GM23338 (cell line): Measurements from ENCODE around the gene KLKB1. TPM values are rescaled to one million over a fixed set of nuclear protein-coding genes. Genes with fewer than 3 reads are reported as not detected.

Source experiments
- ATAC-seq: fragments of 200-7000 bp; cut with Tn5 transposase; 3 replicates; pipeline ENCODE4 v1.9.1; 2020
- DNase-seq: peaks from one replicate; pipeline ENCODE4 v3.0.0-alpha.2; 2015; ENCODE audit warnings: low spot score
- H2AFZ ChIP-seq: fragments of 200-600 bp; sonication (generic); 2 replicates; pipeline ENCODE4 v1.8.0; 2016; ENCODE audit warnings: antibody characterized with exemption, mild to moderate bottlenecking, moderate library complexity
- H3F3A ChIP-seq: fragments of 200-600 bp; sonication (generic); replicated peaks from 2 replicates; pipeline ENCODE4 v1.8.0; 2017; ENCODE audit warnings: antibody characterized with exemption, mixed run types, low read depth
- H3K27ac ChIP-seq: fragments of 200-600 bp; sonication (generic); 2 replicates; pipeline ENCODE4 v1.6.1; 2016; ENCODE audit warnings: low read depth
- H3K27me3 ChIP-seq: fragments of 200-600 bp; sonication (generic); 2 replicates; pipeline ENCODE4 v1.8.0; 2016; ENCODE audit warnings: mild to moderate bottlenecking, mixed run types, moderate library complexity; ENCODE audit not compliant: insufficient read depth
- H3K36me3 ChIP-seq: fragments of 200-600 bp; sonication (generic); 2 replicates; pipeline ENCODE4 v1.8.0; 2016; ENCODE audit warnings: mild to moderate bottlenecking; ENCODE audit not compliant: insufficient read depth
- H3K4me1 ChIP-seq: fragments of 200-600 bp; sonication (generic); 2 replicates; pipeline ENCODE4 v1.8.0; 2016; ENCODE audit warnings: mild to moderate bottlenecking, moderate library complexity; ENCODE audit not compliant: insufficient read depth
- H3K4me2 ChIP-seq: fragments of 200-600 bp; sonication (generic); 2 replicates; pipeline ENCODE4 v1.7.1; 2017; ENCODE audit warnings: mixed run types
- H3K4me3 ChIP-seq: fragments of 200-600 bp; sonication (generic); 2 replicates; pipeline ENCODE4 v1.6.1; 2016; ENCODE audit warnings: mixed run types
- H3K79me2 ChIP-seq: fragments of 200-600 bp; sonication (generic); replicated peaks from 2 replicates; pipeline ENCODE4 v1.8.0; 2017; ENCODE audit warnings: mild to moderate bottlenecking; ENCODE audit not compliant: insufficient read depth
- H3K9me2 ChIP-seq: fragments of 200-600 bp; sonication (generic); 2 replicates; pipeline ENCODE4 v1.8.0; 2017; ENCODE audit not compliant: insufficient read depth
- H4K20me1 ChIP-seq: fragments of 200-600 bp; sonication (generic); replicated peaks from 2 replicates; pipeline ENCODE4 v1.8.0; 2017; ENCODE audit warnings: mild to moderate bottlenecking; ENCODE audit not compliant: insufficient read depth
- H3K27ac Mint-ChIP-seq: 2 replicates; pipeline ENCODE4 v1.8.0; 2020; ENCODE audit warnings: inconsistent platforms, mild to moderate bottlenecking, moderate library complexity, mixed read lengths
- H3K27me3 Mint-ChIP-seq: 3 replicates; pipeline ENCODE4 v1.8.0; 2022; ENCODE audit warnings: low read depth, mild to moderate bottlenecking, moderate library complexity, mixed read lengths, inconsistent platforms; ENCODE audit not compliant: insufficient read depth, poor library complexity
- H3K36me3 Mint-ChIP-seq: 3 replicates; pipeline ENCODE4 v1.8.0; 2021; ENCODE audit warnings: low read depth, mild to moderate bottlenecking, inconsistent platforms, moderate library complexity, mixed read lengths
- H3K4me1 Mint-ChIP-seq: 3 replicates; pipeline ENCODE4 v1.8.0; 2020; ENCODE audit warnings: mild to moderate bottlenecking, inconsistent platforms, mixed read lengths
- H3K4me3 Mint-ChIP-seq: 3 replicates; pipeline ENCODE4 v1.8.0; 2021; ENCODE audit warnings: moderate library complexity, mild to moderate bottlenecking, inconsistent platforms, mixed read lengths
- H3K9me3 Mint-ChIP-seq: 3 replicates; pipeline ENCODE4 v1.8.0; 2020; ENCODE audit warnings: moderate library complexity, mild to moderate bottlenecking, inconsistent platforms, mixed read lengths
- CREB1 ChIP-seq: fragments of 250-450 bp; sonication (Bioruptor Pico); IDR thresholded peaks from 2 replicates; pipeline ENCODE4 v1.5.0; 2020; ENCODE audit warnings: low read depth, mild to moderate bottlenecking, moderate library complexity
- CTCF ChIP-seq, 2 experiments: fragments of 200-600 bp in 1 of 2; sonication (generic) in 1 of 2; conservative IDR thresholded peaks; 2 replicates each; pipeline versions ENCODE4 v1.5.1 to v1.6.1; 2016 to 2017; ENCODE audit warnings: antibody characterized with exemption in 2 of 2, low read depth in 2 of 2, mild to moderate bottlenecking in 2 of 2, moderate library complexity in 1 of 2
- ETS1 ChIP-seq: IDR thresholded peaks from 2 replicates; pipeline ENCODE4 v1.6.1; 2016; ENCODE audit warnings: antibody characterized with exemption
- EZH2 ChIP-seq: fragments of 200-600 bp; sonication (generic); IDR thresholded peaks from one replicate; pipeline ENCODE4 v1.8.0; 2017; ENCODE audit warnings: antibody characterized with exemption, mild to moderate bottlenecking, low read depth; ENCODE audit not compliant: unreplicated experiment
- EZH2phosphoT487 ChIP-seq: fragments of 200-600 bp; sonication (generic); IDR thresholded peaks from one replicate; pipeline ENCODE4 v1.8.1; 2018; ENCODE audit warnings: antibody characterized with exemption; ENCODE audit not compliant: unreplicated experiment
- JUNB ChIP-seq: IDR thresholded peaks from one replicate; pipeline ENCODE4 v1.6.1; 2016; ENCODE audit warnings: antibody characterized with exemption; ENCODE audit not compliant: unreplicated experiment
- NANOG ChIP-seq: IDR thresholded peaks from 2 replicates; pipeline ENCODE4 v1.6.1; 2016; ENCODE audit warnings: antibody characterized with exemption, borderline replicate concordance
- POLR2AphosphoS5 ChIP-seq: IDR thresholded peaks from 2 replicates; pipeline ENCODE4 v1.6.1; 2016; ENCODE audit warnings: antibody characterized with exemption, low read depth
- STAT1 ChIP-seq: IDR thresholded peaks from one replicate; pipeline ENCODE4 v1.6.1; 2016; ENCODE audit warnings: antibody characterized with exemption; ENCODE audit not compliant: unreplicated experiment
- ZNF114 ChIP-seq: fragments of 250-450 bp; sonication (Bioruptor Pico); IDR thresholded peaks from 2 replicates; pipeline ENCODE4 v1.5.0; 2020; ENCODE audit warnings: mild to moderate bottlenecking, moderate library complexity
- ZNF462 ChIP-seq: fragments of 250-450 bp; sonication (Bioruptor Pico); IDR thresholded peaks from 2 replicates; pipeline ENCODE4 v1.5.0; 2020; ENCODE audit warnings: mild to moderate bottlenecking, moderate library complexity
- polyA plus RNA-seq: library from polyadenylated mRNA; unstranded; fragments of >200 nt; fragmentation: Nextera tagmentation; extraction: Ambion mirVana; gene quantifications from 2 replicates; pipeline ENCODE4 v1.2.1, GENCODE V29; 2016
- total RNA-seq: library from RNA; depleted of rRNA; stranded (reverse); fragments of >200 nt; shearing (Covaris generic); gene quantifications from 2 replicates; pipeline ENCODE4 v1.2.3, GENCODE V29; 2014

KLKB1 gene
- total and polyA plus RNA-seq, 2 experiments from 2014 or later = 8.6 to 10.9 TPM

GRCh38 chr4:186286581-186286980, 59.3 kb downstream of the KLKB1 start:
- Histone ChIP-seq H3K4me2 (no peak overlapping the region), H3K27me3 (no peaks in the 10 kb centered on the region), H3F3A (no peaks in the 10 kb centered on the region), H3K36me3 (no peaks in the 10 kb centered on the region), H3K4me1 (no peaks in the 10 kb centered on the region), H4K20me1 (no peaks in the 10 kb centered on the region), H3K27ac (no peak overlapping the region), H3K79me2 (no peaks in the 10 kb centered on the region), H3K4me3 (no peak overlapping the region), H3K9me2 (no peaks in the 10 kb centered on the region), H2AFZ (no peak overlapping the region)
- TF ChIP-seq STAT1 (no peak), POLR2AphosphoS5 (no peak), NANOG (no peak), JUNB (no peak), ZNF462 (CRISPR knock-in tag) (no peak), ETS1 (no peak), EZH2phosphoT487 (no peak), ZNF114 (no peak), CREB1 (CRISPR knock-in tag) (no peak), EZH2 (no peak), CTCF (conservative IDR thresholded peaks at IDR 0.05; ENCODE audit: low read depth in 2 of 2) (no peak)
- no peak for ATAC-seq
- no peaks in the 10 kb centered on the region for H3K9me3 Mint-ChIP-seq
- no peaks in the 10 kb centered on the region for H3K36me3 Mint-ChIP-seq
- peaks cover 3% of the 10 kb centered on the region; the same call in 2 of the 3 replicates for H3K4me1 Mint-ChIP-seq
- no peak overlapping the region for H3K4me3 Mint-ChIP-seq
- H3K27ac Mint-ChIP-seq = no peak overlapping the region
- peaks cover 6% of the 10 kb centered on the region for H3K27me3 Mint-ChIP-seq
- DNase-seq = no peak
